Caco-2 (cell line): ENCODE results near the gene GALK2. TPM values are rescaled to one million over a fixed set of nuclear protein-coding genes. Genes with fewer than 3 reads are reported as not detected.

Source experiments
- BruUV-seq: library from RNA; stranded (reverse); fragments of 400-500 nt; replicated peaks from 2 replicates; lab custom pipeline; 2021; lab: Mats Ljungman, UMichigan
- CTCF ChIA-PET: fragments of 300-600 bp; sonication (Branson Sonifier 250); formaldehyde crosslinking; loops from one replicate; lab custom pipeline; 2022; ENCODE audit warnings: antibody characterized with exemption; lab: Charles Lee
- POLR2A ChIA-PET: fragments of 300-600 bp; sonication (Branson Sonifier 250); formaldehyde crosslinking; loops from one replicate; lab custom pipeline; 2022; ENCODE audit warnings: antibody characterized with exemption; lab: Charles Lee
- DNase-seq, 2 experiments: peaks; one replicate each; pipeline versions ENCODE4 v3.0.0 to v3.0.0-alpha.2; 2020 to 2022
- H3K27me3 ChIP-seq: replicated peaks from 2 replicates; pipeline ENCODE4 v1.6.0; 2011; ENCODE audit warnings: low read length; ENCODE audit not compliant: control insufficient read depth, insufficient read depth
- H3K36me3 ChIP-seq: 2 replicates; pipeline ENCODE4 v1.5.1; 2011; ENCODE audit warnings: low read length; ENCODE audit not compliant: control insufficient read depth, insufficient read depth
- H3K4me1 ChIP-seq: fragments of 250-450 bp; sonication (Bioruptor Pico); 2 replicates; pipeline ENCODE4 v1.5.1; 2020; ENCODE audit warnings: mild to moderate bottlenecking
- H3K4me3 ChIP-seq: 2 replicates; pipeline ENCODE4 v1.5.1; 2011; ENCODE audit warnings: low read depth, mild to moderate bottlenecking, control low read depth, low read length
- H3K9me3 ChIP-seq: fragments of 250-450 bp; sonication (Bioruptor Pico); 2 replicates; pipeline ENCODE4 v1.5.1; 2020; ENCODE audit warnings: mild to moderate bottlenecking, moderate library complexity
- H3K27ac Mint-ChIP-seq: one replicate; pipeline ENCODE4 v1.8.0; 2022; ENCODE audit warnings: mixed read lengths; ENCODE audit not compliant: unreplicated experiment
- H3K27me3 Mint-ChIP-seq: one replicate; pipeline ENCODE4 v1.8.0; 2022; ENCODE audit warnings: mixed read lengths; ENCODE audit not compliant: insufficient read depth, unreplicated experiment
- H3K36me3 Mint-ChIP-seq: one replicate; pipeline ENCODE4 v1.8.0; 2022; ENCODE audit warnings: mild to moderate bottlenecking, mixed read lengths; ENCODE audit not compliant: insufficient read depth, unreplicated experiment
- H3K4me1 Mint-ChIP-seq: one replicate; pipeline ENCODE4 v1.8.0; 2022; ENCODE audit warnings: low read depth, mixed read lengths; ENCODE audit not compliant: unreplicated experiment
- H3K4me3 Mint-ChIP-seq: one replicate; pipeline ENCODE4 v1.8.0; 2022; ENCODE audit warnings: mild to moderate bottlenecking, moderate library complexity, mixed read lengths; ENCODE audit not compliant: unreplicated experiment
- H3K9me3 Mint-ChIP-seq: one replicate; pipeline ENCODE4 v1.8.0; 2022; ENCODE audit warnings: mixed read lengths; ENCODE audit not compliant: unreplicated experiment
- intact Hi-C: fragments of 100-400 bp; cut with micrococcal nuclease; formaldehyde crosslinking; loops from one replicate; pipeline ENCODE4 v1.10.0; 2022; ENCODE audit not compliant: unreplicated experiment
- total RNA-seq: library from RNA; stranded (reverse); gene quantifications from 2 replicates; pipeline ENCODE4 v1.2.3, GENCODE V29; 2022
- TF ChIP-seq, protein P1 (sequence below), 2 experiments: fragments of 200-600 bp in 1 of 2; IDR thresholded peaks; 1 replicate in 1 of 2; 2 replicates in 1 of 2; pipeline versions ENCODE4 v1.5.1 to v1.8.0; 2011 to 2022; ENCODE audit warnings: antibody characterized with exemption in 1 of 2, control low read depth in 1 of 2, inconsistent platforms in 1 of 2, low read depth in 1 of 2, low read length in 1 of 2, mild to moderate bottlenecking in 1 of 2, moderate library complexity in 1 of 2; ENCODE audit not compliant: insufficient read depth in 1 of 2, severe bottlenecking in 1 of 2, unreplicated experiment in 1 of 2

Gene GALK2
- total RNA-seq, 1 experiment from 2014 or later = 25.5 TPM

DNA sequence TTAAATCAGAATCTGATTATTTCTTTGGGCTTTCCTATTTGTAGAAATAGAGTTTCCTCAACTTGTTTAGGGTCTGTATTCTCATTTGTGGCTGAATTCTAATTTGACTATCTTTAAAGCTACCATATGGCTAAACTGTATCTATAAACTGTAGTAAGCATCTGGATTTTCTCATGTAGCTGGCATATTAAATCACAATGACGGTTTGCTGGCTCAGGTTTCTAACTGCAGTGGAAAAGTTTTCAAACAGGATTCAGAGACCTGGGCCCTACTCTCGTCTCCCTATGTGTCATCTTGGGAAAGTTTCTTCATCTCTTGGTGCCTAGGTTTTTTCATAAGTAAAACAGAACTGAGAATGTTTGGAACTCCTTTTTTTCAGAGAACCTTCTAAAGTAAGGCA is 68.3 kb downstream of the GALK2 start:
- no peaks in the 10 kb centered on the region for H3K9me3 ChIP-seq
- Mint-ChIP-seq H3K36me3 (peaks cover 7% of the 10 kb centered on the region), H3K4me3 (no peak overlapping the region), H3K27ac (no peak overlapping the region), H3K4me1 (no peaks in the 10 kb centered on the region), H3K9me3 (no peaks in the 10 kb centered on the region), H3K27me3 (no peaks in the 10 kb centered on the region)
- no peaks in the 10 kb centered on the region for H3K27me3 ChIP-seq
- no peak for DNase-seq
- ChIA-PET CTCF (no interaction called here), POLR2A (no interaction called here)
- intact Hi-C loops = no loop called here
- BruUV-seq = no TSS peak
- H3K4me1 ChIP-seq = no peaks in the 10 kb centered on the region
- TF ChIP-seq, protein P1, sequence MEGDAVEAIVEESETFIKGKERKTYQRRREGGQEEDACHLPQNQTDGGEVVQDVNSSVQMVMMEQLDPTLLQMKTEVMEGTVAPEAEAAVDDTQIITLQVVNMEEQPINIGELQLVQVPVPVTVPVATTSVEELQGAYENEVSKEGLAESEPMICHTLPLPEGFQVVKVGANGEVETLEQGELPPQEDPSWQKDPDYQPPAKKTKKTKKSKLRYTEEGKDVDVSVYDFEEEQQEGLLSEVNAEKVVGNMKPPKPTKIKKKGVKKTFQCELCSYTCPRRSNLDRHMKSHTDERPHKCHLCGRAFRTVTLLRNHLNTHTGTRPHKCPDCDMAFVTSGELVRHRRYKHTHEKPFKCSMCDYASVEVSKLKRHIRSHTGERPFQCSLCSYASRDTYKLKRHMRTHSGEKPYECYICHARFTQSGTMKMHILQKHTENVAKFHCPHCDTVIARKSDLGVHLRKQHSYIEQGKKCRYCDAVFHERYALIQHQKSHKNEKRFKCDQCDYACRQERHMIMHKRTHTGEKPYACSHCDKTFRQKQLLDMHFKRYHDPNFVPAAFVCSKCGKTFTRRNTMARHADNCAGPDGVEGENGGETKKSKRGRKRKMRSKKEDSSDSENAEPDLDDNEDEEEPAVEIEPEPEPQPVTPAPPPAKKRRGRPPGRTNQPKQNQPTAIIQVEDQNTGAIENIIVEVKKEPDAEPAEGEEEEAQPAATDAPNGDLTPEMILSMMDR (IDR thresholded peaks at IDR 0.05; ENCODE audit: insufficient read depth in 1 of 2, low read depth in 1 of 2, low read length in 1 of 2, severe bottlenecking in 1 of 2, unreplicated experiment in 1 of 2) = no peak
- H3K36me3 ChIP-seq = peaks cover 2% of the 10 kb centered on the region; the same call in 1 of the 2 replicates
- no peak overlapping the region for H3K4me3 ChIP-seq

DNA sequence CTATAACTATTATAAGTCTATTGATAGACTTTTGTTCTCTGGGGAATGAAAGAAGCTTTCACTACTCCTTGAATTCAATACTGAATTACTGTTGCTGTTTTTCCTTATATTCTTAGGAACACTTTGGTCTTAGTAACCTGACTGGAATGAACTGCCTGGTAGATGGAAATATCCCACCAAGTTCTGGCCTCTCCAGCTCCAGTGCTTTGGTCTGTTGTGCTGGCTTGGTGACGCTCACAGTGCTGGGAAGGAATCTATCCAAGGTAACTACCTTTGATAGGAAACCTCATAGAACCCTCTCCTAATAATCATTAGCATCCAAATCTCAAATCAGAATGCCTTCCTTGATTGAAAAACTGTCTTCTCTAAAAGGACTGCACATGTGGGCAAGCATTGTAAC is 69.1 kb downstream of the GALK2 start:
- no peak overlapping the region for H3K4me3 Mint-ChIP-seq
- DNase-seq = no peak
- H3K27ac Mint-ChIP-seq = no peak overlapping the region
- TF ChIP-seq, protein P1 (IDR thresholded peaks at IDR 0.05; ENCODE audit: insufficient read depth in 1 of 2, low read depth in 1 of 2, low read length in 1 of 2, severe bottlenecking in 1 of 2, unreplicated experiment in 1 of 2) = no peak
- no TSS peak for BruUV-seq
- intact Hi-C loops = no loop called here
- no peaks in the 10 kb centered on the region for H3K27me3 Mint-ChIP-seq
- no peaks in the 10 kb centered on the region for H3K4me1 Mint-ChIP-seq
- H3K9me3 ChIP-seq = no peaks in the 10 kb centered on the region
- CTCF ChIA-PET = no interaction called here
- no peaks in the 10 kb centered on the region for H3K9me3 Mint-ChIP-seq
- POLR2A ChIA-PET = no interaction called here
- H3K4me1 ChIP-seq = no peaks in the 10 kb centered on the region
- H3K4me3 ChIP-seq = no peak overlapping the region
- no peaks in the 10 kb centered on the region for H3K27me3 ChIP-seq
- peaks cover 2% of the 10 kb centered on the region; the same call in 1 of the 2 replicates for H3K36me3 ChIP-seq
- H3K36me3 Mint-ChIP-seq = peaks cover 10% of the 10 kb centered on the region

DNA sequence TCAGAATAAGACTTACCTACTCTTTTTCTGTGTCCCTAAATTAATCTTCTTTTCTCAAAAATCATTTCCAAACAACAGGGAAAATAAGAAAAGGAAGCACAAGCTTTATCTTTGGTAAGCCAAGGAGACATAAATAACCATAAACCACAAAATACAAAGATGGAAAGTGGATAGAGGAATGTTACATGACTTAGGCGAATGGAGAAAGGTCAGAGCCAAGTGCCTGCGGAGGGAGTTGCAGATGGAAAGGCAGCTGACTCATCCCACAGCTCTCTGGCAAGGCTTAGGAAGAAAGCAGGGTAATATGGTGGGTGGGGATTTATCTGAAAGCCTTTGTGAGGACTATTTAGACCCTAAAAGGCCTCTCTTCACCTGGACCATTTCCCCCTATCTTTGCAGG is 72.8 kb downstream of the GALK2 start:
- no TSS peak for BruUV-seq
- intact Hi-C loops = no loop called here
- CTCF ChIA-PET = no interaction called here

More for the DNA sequence above, 72.8 kb downstream of the GALK2 start:
- Mint-ChIP-seq H3K27me3 (no peaks in the 10 kb centered on the region), H3K4me1 (no peaks in the 10 kb centered on the region), H3K4me3 (no peak overlapping the region), H3K36me3 (peaks cover 17% of the 10 kb centered on the region), H3K27ac (no peak overlapping the region), H3K9me3 (no peaks in the 10 kb centered on the region)
- H3K4me1 ChIP-seq = no peaks in the 10 kb centered on the region
- no peaks in the 10 kb centered on the region for H3K27me3 ChIP-seq
- TF ChIP-seq, protein P1 (IDR thresholded peaks at IDR 0.05; ENCODE audit: insufficient read depth in 1 of 2, low read depth in 1 of 2, low read length in 1 of 2, severe bottlenecking in 1 of 2, unreplicated experiment in 1 of 2) = no peak
- POLR2A ChIA-PET = no interaction called here
- no peaks in the 10 kb centered on the region for H3K9me3 ChIP-seq
- H3K36me3 ChIP-seq = peaks cover 3% of the 10 kb centered on the region; the same call in 1 of the 2 replicates
- no peak for DNase-seq
- H3K4me3 ChIP-seq = no peak overlapping the region
